NOMO-1 treated with dmso at 0.1 percent for 144 hours (cell line): ENCODE data around the gene ESRRB.
"Not testable (repeated sequence)": the region's sequence is repeated elsewhere in the genome, so short reads cannot be mapped to it uniquely, and the experiment has no call there.

Experiments used
- DNase-seq: peaks from one replicate; lab custom pipeline; 2025; ENCODE audit not compliant: unreplicated experiment; lab: John Stamatoyannopoulos, UW

The ESRRB gene

GRCh38 chr14:76536636-76537035 is 160.7 kb downstream of the ESRRB start:
- not testable (repeated sequence) for DNase-seq

GRCh38 chr14:76537906-76538647 is 162.1 kb downstream of the ESRRB start:
- no peak for DNase-seq

- no peak for DNase-seq
Measured at GRCh38 chr14:76538648-76539008, 162.7 kb downstream of the ESRRB start.

GRCh38 chr14:76539130-76539529 is 163.2 kb downstream of the ESRRB start:
- no peak for DNase-seq

- DNase-seq, result peak; percentile 71
Measured at GRCh38 chr14:76541594-76542219, 165.8 kb downstream of the ESRRB start.

- DNase-seq, result peak; percentile 11
Measured at GRCh38 chr14:76546426-76547221, 170.7 kb downstream of the ESRRB start.

GRCh38 chr14:76547831-76548230 is 171.9 kb downstream of the ESRRB start:
- DNase-seq, result no peak

GRCh38 chr14:76550534-76550933 is 174.6 kb downstream of the ESRRB start:
- no peak for DNase-seq

GRCh38 chr14:76551116-76551515 is 175.2 kb downstream of the ESRRB start:
- DNase-seq, result no peak
